GM18505 (cell line): ENCODE results near the gene XG.
"Not testable (repeated sequence)": the region's sequence is repeated elsewhere in the genome, so short reads cannot be mapped to it uniquely, and the experiment has no call there.

Source experiments
- ATAC-seq: cut with Tn5 transposase; IDR thresholded peaks from one replicate; pipeline ENCODE4 v1.9.1; 2021; ENCODE audit not compliant: unreplicated experiment
- POLR2A ChIP-seq: IDR thresholded peaks from 4 replicates; pipeline ENCODE4 v1.6.1; 2011; ENCODE audit warnings: borderline replicate concordance; ENCODE audit not compliant: insufficient read depth, insufficient read length; ENCODE audit errors: extremely low read depth

The XG gene

DNA sequence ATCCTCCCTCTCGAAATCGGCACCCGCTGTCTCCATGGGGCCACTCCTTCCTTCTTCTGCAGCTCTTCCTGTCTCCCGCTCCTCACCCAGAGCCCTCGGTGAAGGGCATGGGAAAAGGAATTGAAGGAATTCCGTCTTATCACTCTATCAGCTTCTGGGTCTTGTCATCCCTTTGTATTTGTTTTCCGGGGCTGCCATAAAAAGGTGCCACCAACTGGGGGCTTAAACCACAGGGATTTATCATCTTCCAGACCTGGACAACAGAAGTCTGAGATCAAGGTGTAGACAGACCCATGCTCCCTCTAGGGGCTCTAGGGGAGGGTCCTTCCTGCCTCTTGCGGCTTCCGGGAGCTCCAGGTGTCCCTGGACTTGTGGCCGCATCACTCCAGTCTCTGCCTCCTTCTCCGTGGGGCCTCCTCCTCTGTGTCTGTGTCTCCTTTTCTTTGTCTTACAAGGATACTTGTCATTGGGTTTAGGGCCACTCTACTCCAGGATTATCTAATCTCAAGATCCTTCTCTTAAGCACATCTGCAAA, 36.7 kb upstream of the XG start:
- ATAC-seq = no peak
- TF ChIP-seq POLR2A = no peak

DNA sequence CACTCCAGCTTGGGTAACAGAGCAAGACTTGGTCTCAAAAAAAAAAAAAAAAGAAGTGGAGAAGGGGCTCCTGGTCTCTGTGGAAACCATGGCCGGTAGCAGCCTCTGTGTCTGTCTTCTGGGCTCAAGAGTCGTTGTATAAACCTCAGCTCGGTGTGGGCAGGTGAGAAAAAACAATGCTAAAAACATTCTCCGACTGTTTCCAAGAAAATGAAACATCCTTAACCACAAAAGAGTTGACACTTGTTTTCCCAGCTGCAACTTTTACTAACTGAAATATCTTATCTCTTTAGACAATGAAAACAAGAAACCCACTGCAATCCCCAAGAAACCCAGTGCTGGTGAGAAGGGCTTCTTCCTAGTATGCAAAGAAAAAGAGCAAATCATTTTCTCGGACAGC, 34.5 kb upstream of the XG start:
- ATAC-seq = no peak
- TF ChIP-seq POLR2A = no peak

DNA sequence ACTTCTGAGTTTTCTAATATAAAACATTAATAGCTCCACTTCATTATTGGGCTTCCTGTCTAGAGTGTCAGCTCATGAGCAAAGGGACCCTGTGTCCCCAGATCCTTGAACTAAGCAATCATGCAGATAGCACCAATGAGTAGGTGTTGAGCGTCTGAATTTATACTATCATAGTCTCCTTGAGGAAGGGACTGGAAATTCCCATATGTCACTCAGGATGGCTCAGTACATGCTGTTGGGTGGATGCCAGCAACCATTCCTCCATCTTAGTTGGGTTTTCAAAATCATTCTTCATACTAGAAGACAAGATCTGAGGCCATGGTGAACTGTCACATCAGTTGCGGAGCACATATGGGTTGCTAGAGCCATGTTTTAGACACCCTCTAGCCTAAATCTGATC, 33.0 kb upstream of the XG start:
- no peak for ATAC-seq
- no peak for TF ChIP-seq POLR2A

- TF ChIP-seq POLR2A = no peak
- ATAC-seq = no peak
Observed at GRCh38 chrX:2719774-2720447, 31.9 kb upstream of the XG start.

DNA sequence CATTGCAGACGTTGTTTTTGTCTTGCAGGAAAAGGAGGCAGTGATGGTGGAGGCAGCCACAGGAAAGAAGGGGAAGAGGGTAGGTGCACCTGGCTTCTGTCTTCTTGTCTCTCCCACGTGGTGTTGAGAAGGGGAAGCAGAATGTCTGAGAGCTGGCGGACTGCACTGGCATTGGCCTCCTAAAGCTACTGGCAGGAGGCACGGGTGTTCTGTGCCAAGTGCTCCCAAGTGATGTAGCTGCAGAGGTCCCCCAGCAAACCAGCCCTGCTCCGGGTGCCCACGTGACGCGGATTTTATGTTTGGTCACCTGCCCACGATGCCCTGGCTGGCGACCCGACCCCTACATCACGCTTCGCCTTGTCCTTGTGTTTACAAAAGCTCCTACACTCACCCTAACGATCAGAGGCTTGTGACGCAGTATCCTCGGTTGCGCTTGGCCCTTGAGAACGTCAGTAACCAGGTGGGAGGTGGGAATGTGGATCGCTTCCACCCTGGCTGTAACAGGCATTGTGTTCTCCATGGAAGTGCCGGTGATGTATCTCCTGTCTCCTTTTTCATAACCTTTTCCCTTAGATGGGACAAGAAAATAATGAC, 28.5 kb upstream of the XG start:
- no peak for TF ChIP-seq POLR2A
- no peak for ATAC-seq

- not testable (repeated sequence) for ATAC-seq
Observed at GRCh38 chrX:2727264-2727663, 24.6 kb upstream of the XG start.

GRCh38 chrX:2732076-2732475, 19.8 kb upstream of the XG start:
- ATAC-seq = no peak
- TF ChIP-seq POLR2A = no peak

DNA sequence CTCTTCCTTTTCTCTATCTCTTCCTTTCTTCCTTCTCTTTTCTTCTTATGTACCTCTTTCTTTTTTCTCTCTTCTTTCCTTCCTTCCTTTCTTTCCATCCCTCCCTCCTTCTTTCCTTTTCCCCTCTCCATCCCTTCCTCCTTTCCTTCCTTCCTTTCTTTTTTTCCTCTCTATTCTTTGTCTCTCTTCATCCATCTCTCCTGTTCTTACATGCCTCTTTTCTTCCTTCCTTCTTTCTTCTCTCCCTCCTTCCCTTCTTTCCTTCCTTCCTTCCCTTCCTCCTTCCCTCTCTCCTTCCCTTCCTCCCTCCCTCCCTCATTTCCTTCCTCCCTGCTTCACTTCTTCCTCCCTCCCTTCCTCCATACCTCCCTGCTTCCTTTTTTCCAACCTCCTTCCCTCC, 19.2 kb upstream of the XG start:
- TF ChIP-seq POLR2A = no peak

DNA sequence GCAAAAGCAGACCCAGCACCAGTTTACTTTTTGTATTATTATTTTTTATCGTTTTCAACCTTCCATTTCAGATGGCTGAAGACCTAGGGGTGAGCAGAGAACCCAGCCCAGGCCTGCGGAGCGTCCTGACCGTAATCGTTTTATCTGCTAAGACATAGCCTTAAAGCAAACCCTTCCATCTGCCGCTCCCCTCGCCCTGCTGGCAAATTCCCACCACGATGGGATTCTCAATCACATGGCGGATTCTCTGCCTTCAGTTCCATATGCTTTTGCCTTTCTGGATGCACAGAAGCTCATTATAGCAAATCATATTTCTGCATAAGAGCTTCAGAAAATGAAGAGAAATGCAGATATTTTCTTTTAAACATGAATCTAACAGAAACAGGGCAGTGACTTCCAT, 18.6 kb upstream of the XG start:
- no peak for TF ChIP-seq POLR2A

More for the DNA sequence above, 19.2 kb upstream of the XG start:
- no peak for ATAC-seq

GRCh38 chrX:2735270-2735669, 16.6 kb upstream of the XG start:
- TF ChIP-seq POLR2A = no peak
- ATAC-seq = no peak

More for the DNA sequence above, 18.6 kb upstream of the XG start:
- no peak for ATAC-seq

- no peak for ATAC-seq
- no peak for TF ChIP-seq POLR2A
Observed at GRCh38 chrX:2740672-2741071, 11.2 kb upstream of the XG start.

DNA sequence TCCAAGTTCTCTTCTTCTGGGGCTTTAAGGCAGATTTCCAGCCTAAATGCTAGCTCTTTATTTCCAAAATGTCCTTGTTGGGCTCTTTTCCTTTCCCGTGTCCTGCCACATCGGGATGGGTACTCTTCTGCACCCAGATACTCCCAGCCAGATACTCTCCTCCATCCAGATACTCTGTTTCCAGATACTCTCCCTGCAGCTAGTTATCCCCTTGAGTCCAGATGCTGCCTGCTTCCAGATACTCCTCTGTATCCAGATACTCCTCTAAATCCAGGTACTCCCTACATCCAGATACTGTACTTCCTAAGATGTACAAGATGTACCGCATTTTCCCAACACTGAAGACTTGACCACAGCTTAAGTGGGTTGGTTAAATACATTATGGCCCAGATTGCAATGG, 10.5 kb upstream of the XG start:
- TF ChIP-seq POLR2A = no peak
- no peak for ATAC-seq

GRCh38 chrX:2746250-2746649, 5.6 kb upstream of the XG start:
- not testable (repeated sequence) for ATAC-seq

DNA sequence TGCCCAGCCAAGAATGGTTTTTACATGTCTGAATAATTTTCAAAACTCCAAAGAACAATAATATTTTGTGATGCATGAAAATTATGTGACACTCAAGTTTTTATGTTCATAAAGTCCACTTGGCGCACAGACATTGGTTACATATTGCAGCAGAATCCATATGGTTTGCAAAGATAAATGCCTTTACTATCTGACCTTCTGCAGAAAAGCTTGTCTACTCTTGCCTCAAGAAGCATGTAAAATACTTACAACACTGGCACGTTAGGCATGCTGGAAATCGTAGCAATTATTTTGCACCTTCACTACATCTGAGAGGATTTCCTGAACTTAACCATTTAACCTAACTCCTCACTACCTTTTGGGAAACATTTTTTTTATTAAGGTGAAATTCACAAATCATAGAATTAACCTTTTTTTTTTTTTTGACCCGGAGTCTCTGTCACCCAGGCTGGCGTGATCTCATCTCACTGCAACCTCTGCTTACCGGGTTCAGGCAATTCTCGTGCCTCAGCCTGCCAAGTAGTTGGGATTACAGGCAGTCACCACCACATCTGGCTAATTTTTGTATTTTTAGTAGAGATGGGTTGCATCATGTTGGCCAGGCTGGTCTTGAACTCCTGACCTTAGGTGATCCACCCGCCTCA, 3.5 kb upstream of the XG start:
- ATAC-seq = no peak
- TF ChIP-seq POLR2A = no peak

DNA sequence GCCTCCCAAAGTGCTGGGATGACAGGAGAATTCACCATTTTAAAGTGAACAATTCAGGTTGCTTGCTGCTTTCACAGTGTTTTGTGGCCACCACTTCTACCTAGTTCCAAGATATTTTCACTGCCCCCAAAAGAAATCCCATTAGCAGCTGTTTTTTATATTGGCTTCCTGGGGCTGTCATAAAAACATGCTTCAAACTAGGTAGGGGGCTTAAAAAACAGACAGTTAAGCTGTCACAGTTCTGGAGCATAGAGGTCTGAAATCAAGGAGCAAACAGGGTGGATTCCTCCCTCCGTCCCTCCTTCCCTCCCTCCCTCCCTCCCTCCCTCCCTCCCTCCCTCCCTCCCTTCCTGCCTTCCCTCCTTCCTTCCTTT, 3.0 kb upstream of the XG start:
- TF ChIP-seq POLR2A = no peak
- no peak for ATAC-seq

DNA sequence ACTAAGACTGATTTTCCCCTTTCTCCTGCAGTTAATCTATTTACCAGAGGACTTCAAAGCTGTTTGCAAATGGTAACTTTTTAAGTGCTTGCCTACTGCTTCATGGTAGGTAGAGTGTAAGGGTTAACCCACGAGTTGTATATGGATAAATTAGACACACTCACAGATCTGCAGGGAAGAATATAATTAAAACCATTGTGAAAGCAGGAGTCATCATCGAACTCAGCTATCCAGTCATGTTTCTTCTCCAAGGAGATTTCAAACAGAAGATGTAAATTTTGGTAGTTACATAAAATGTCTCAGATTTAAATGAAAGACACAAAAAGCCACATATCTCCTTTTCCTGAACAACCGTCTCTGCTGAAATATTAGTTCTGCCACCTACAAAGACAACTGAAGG, 549 bp upstream of the XG start:
- no peak for TF ChIP-seq POLR2A
- no peak for ATAC-seq

GRCh38 chrX:2752441-2752840, 601 bp downstream of the XG start:
- ATAC-seq = not testable (repeated sequence)

- not testable (repeated sequence) for ATAC-seq
Observed at GRCh38 chrX:2755163-2755715, 3.4 kb downstream of the XG start.
